ENCODE data around the gene DCAF8.

Gene DCAF8

DNA sequence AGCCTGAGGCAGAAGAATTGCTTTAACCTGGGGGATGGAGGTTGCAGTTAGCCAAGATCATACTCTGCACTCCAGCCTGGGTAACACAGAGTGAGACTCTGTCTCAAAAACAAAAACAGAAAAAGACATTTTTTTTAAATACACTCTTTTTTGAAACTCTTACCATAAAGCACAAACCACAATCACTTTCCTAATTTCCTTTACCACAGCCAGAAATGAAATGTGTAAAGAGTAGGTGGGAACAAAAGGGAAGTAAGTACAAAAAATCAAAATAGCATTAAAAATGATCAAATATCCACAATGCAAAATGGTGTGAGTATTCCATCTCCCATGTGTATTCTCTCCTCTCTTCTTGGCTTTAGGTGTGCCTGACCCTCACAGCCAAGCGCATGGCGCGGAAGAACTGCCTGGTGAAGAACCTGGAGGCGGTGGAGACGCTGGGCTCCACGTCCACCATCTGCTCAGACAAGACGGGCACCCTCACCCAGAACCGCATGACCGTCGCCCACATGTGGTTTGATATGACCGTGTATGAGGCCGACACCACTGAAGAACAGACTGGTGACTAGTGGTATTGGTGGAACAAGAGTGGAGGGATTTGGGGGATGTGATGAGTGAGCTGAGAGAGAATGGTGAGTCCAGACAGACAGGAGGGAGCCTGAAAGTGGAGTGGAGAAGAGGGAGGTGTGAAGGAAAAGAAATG is 96.0 kb downstream of the DCAF8 start:
- no peak overlapping the region for H3K4me3 ChIP-seq (ENCODE audit: low read length)
- H3K27me3 ChIP-seq (replicated peaks; ENCODE audit: control insufficient read depth, insufficient read depth, low read length), result peaks cover 6% of the 10 kb centered on the region
- peaks cover 31% of the 10 kb centered on the region for H3K4me1 ChIP-seq (ENCODE audit: control insufficient read depth, insufficient read depth, low read length)
- no peaks in the 10 kb centered on the region for H3K36me3 ChIP-seq (ENCODE audit: control insufficient read depth, insufficient read depth, low read length, severe bottlenecking)
- H3K9ac ChIP-seq (ENCODE audit: low read length), result no peak overlapping the region
- H3K9me3 ChIP-seq (ENCODE audit: control insufficient read depth, low read length), result no peaks in the 10 kb centered on the region
- no peak for DNase-seq (ENCODE audit: low read depth)
